A673 (cell line): ENCODE results near the gene PRKCA. TPM values are rescaled to one million over a fixed set of nuclear protein-coding genes. Genes with fewer than 3 reads are reported as not detected.

ENCODE experiments used
- BruUV-seq: library from RNA; stranded (reverse); fragments of 400-500 nt; replicated peaks from 2 replicates; lab custom pipeline; 2021; lab: Mats Ljungman, UMichigan
- CTCF ChIA-PET: fragments of 300-600 bp; sonication (Branson Sonifier 250); formaldehyde crosslinking; loops from one replicate; lab custom pipeline; 2022; ENCODE audit warnings: antibody characterized with exemption; lab: Charles Lee
- POLR2A ChIA-PET: fragments of 300-600 bp; sonication (Branson Sonifier 250); formaldehyde crosslinking; loops from one replicate; lab custom pipeline; 2022; ENCODE audit warnings: antibody characterized with exemption; ENCODE audit not compliant: low non-redundant PET; lab: Charles Lee
- DNase-seq: peaks from one replicate; pipeline ENCODE4 v3.0.0-alpha.2; 2015; ENCODE audit warnings: low spot score
- H3K27ac ChIP-seq: fragments of 200-600 bp; sonication (generic); 2 replicates; pipeline ENCODE4 v1.5.1; 2016; ENCODE audit warnings: mixed run types, low read depth, mild to moderate bottlenecking, mixed read lengths, antibody characterized with exemption, low read length; ENCODE audit not compliant: poor library complexity, severe bottlenecking
- H3K27me3 ChIP-seq: fragments of 200-600 bp; sonication (generic); replicated peaks from 2 replicates; pipeline ENCODE4 v1.6.1; 2017; ENCODE audit warnings: mixed run types, low read depth, mild to moderate bottlenecking, mixed read lengths, antibody characterized with exemption, low read length; ENCODE audit not compliant: insufficient read depth, poor library complexity
- H3K36me3 ChIP-seq: fragments of 200-600 bp; sonication (generic); 2 replicates; pipeline ENCODE4 v1.6.1; 2016; ENCODE audit warnings: mixed run types, mild to moderate bottlenecking, mixed read lengths, antibody characterized with exemption, low read length; ENCODE audit not compliant: insufficient read depth, poor library complexity, severe bottlenecking
- H3K4me1 ChIP-seq: fragments of 200-600 bp; sonication (generic); 2 replicates; pipeline ENCODE4 v1.6.1; 2017; ENCODE audit warnings: mixed run types, mild to moderate bottlenecking, mixed read lengths, antibody characterized with exemption, low read length; ENCODE audit not compliant: insufficient read depth, poor library complexity, severe bottlenecking
- H3K4me3 ChIP-seq: fragments of 200-600 bp; sonication (generic); 2 replicates; pipeline ENCODE4 v1.5.1; 2016; ENCODE audit warnings: low read depth, mixed run types, mild to moderate bottlenecking, mixed read lengths, low read length; ENCODE audit not compliant: poor library complexity, severe bottlenecking
- H3K9me3 ChIP-seq: fragments of 200-600 bp; sonication (generic); 2 replicates; pipeline ENCODE4 v1.6.1; 2016; ENCODE audit warnings: mixed run types, low read depth, mild to moderate bottlenecking, mixed read lengths, antibody characterized with exemption, low read length; ENCODE audit not compliant: poor library complexity, severe bottlenecking
- CTCF ChIP-seq: fragments of 300-800, 200-600 bp; sonication (generic); conservative IDR thresholded peaks from 2 replicates; pipeline ENCODE4 v1.5.1; 2017; ENCODE audit warnings: low read depth, mild to moderate bottlenecking, antibody characterized with exemption, low read length, moderate library complexity, mixed read lengths
- EZH2 ChIP-seq: fragments of 200-600 bp; sonication (generic); IDR thresholded peaks from 2 replicates; pipeline ENCODE4 v1.6.1; 2017; ENCODE audit warnings: borderline replicate concordance, low read depth, mild to moderate bottlenecking, mixed read lengths, antibody characterized with exemption, low read length; ENCODE audit not compliant: poor library complexity, severe bottlenecking
- intact Hi-C: fragments of 100-400 bp; cut with micrococcal nuclease; formaldehyde crosslinking; loops from one replicate; pipeline ENCODE4 v1.10.0; 2022; ENCODE audit not compliant: unreplicated experiment
- total RNA-seq: library from RNA; stranded (reverse); gene quantifications from 2 replicates; pipeline ENCODE4 v1.2.3, GENCODE V29; 2021

PRKCA gene
- total RNA-seq, 1 experiment from 2014 or later = 16.3 TPM

- Histone ChIP-seq H3K27ac (no peak overlapping the region), H3K27me3 (no peaks in the 10 kb centered on the region), H3K4me1 (peaks cover 2% of the 10 kb centered on the region), H3K36me3 (no peaks in the 10 kb centered on the region), H3K9me3 (no peaks in the 10 kb centered on the region), H3K4me3 (no peak overlapping the region)
- no TSS peak for BruUV-seq
- no peak for TF ChIP-seq CTCF
- no peak for TF ChIP-seq EZH2
- ChIA-PET CTCF (no interaction called here), POLR2A (no interaction called here)
- intact Hi-C loops = loop anchor here (10.0 kb wide), 1 partner anchor 124 kb away; no protein-coding TSS in a partner anchor
- DNase-seq = no peak
Measured at GRCh38 chr17:66300956-66301355, 1.5 kb upstream of the PRKCA start.

GRCh38 chr17:66301367-66301863, 998 bp upstream of the PRKCA start:
- Histone ChIP-seq H3K36me3 (no peaks in the 10 kb centered on the region), H3K27me3 (no peaks in the 10 kb centered on the region), H3K4me1 (peaks cover 6% of the 10 kb centered on the region), H3K27ac (no peak overlapping the region), H3K4me3 (peak overlapping the region; percentile 74), H3K9me3 (no peaks in the 10 kb centered on the region)
- intact Hi-C loops = loop anchor here (10.0 kb wide), 1 partner anchor 123 kb away; no protein-coding TSS in a partner anchor
- no peak for DNase-seq
- POLR2A ChIA-PET = no interaction called here
- CTCF ChIA-PET = no interaction called here
- TSS peak; percentile 74 for BruUV-seq
- TF ChIP-seq CTCF (no peak), EZH2 (no peak)

- BruUV-seq = no TSS peak
- intact Hi-C loops = loop anchor here (10.0 kb wide), 1 partner anchor 122 kb away; no protein-coding TSS in a partner anchor
- Histone ChIP-seq H3K36me3 (no peaks in the 10 kb centered on the region), H3K9me3 (no peaks in the 10 kb centered on the region), H3K4me3 (peak overlapping the region; percentile 74), H3K4me1 (peaks cover 6% of the 10 kb centered on the region), H3K27me3 (no peaks in the 10 kb centered on the region), H3K27ac (no peak overlapping the region)
- ChIA-PET POLR2A (no interaction called here), CTCF (interaction anchor here (1.1 kb wide), 1 partner anchor 13 kb away, joined by 3 read pairs; no protein-coding TSS in a partner anchor)
- TF ChIP-seq EZH2 = no peak
- TF ChIP-seq CTCF = no peak
- DNase-seq = peak; percentile 68
Measured at GRCh38 chr17:66302761-66303626, 581 bp downstream of the PRKCA start.
